NCI-H187 (cell line): Measurements from ENCODE around the gene DUOXA1.
A peak's percentile ranks its signal among the peaks of the same experiment; 100 is the strongest.

Experiments used
- DNase-seq, 2 experiments: peaks; one replicate each; lab custom pipeline; 2025; lab: John Stamatoyannopoulos, UW

Gene DUOXA1

DNA sequence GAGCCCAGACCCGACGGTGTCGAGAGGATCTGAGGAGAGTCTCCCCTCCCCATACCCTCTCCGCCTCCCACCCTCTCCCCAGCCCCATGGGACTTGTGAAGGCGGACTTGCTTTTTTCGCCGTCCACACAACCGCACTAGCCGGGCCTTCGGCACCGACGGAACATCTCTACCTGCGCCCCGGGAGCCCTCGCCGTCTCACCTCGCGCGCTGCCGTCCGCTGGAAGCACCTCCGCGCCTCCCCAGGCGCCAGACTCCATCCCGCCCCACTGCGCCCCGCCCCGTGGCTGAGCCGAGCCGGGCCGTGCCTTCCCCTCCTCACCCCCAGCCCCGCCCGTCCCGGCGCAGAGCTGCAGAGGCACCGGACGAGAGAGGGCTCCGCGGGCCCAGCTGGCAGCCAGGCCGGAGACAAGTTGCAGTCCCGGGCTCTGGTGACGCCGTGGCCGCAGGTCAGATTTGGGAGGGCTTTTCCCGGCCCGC is at the start of gene DUOXA1, which contains the start of gene DUOX1:
Gene DUOXA1 (minus strand): TSS at position 229 of the 479 bp plus-strand sequence. CDS start 6,865 bp downstream, outside the sequence.
Gene DUOX1 (plus strand): TSS at position 344 of the 479 bp plus-strand sequence. CDS start 1,973 bp downstream, outside the sequence.
- no peak for DNase-seq

GRCh38 chr15:45177285-45177684 is 47.6 kb upstream of the DUOXA1 start:
- DNase-seq = no peak

GRCh38 chr15:45174577-45174976 is 44.9 kb upstream of the DUOXA1 start:
- DNase-seq = no peak

DNA sequence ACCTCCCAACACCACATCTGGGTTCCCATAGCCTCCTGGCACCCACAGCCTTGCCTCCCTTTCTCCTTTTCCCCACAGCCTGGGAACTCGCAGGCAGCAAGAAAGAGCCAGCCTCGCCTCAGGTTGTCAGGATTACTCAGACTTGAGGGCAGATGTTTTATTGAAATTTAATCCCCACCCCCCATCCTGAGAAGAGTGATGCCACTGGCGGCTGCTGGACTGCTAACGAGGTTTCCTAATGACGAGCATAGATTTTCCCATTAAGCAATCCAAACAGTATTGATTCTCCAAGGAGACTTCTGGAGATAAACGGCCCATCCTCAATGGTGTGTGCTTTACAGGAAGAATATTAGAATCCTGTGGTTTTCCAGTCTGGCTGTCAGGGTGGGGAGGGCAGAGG is 44.4 kb upstream of the DUOXA1 start:
- no peak for DNase-seq

GRCh38 chr15:45171912-45172311 is 42.2 kb upstream of the DUOXA1 start:
- DNase-seq = no peak

- DNase-seq = no peak
Measured at GRCh38 chr15:45169608-45170480, 40.2 kb upstream of the DUOXA1 start.

GRCh38 chr15:45168751-45169551 is 39.3 kb upstream of the DUOXA1 start:
- no peak for DNase-seq

DNA sequence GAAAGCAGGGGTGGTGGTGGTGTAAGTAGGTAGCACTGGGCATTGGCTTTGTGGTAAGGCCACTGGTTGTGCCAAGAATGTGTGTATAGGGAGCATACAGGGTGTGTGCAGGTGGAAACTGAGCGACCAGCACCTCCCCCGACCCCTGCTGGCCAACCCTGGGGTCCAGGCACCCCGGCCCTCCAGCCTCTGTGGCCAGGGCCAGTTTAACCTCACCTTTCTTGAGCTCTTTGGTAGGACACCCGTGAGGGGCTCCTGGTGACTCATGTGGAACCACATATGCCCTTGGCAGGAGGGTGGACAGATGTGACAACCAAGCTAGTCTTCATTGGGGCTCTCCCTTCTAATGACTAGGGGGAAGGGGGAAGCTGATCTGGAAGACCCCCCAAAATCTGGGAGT is 38.6 kb upstream of the DUOXA1 start:
- DNase-seq = no peak

DNA sequence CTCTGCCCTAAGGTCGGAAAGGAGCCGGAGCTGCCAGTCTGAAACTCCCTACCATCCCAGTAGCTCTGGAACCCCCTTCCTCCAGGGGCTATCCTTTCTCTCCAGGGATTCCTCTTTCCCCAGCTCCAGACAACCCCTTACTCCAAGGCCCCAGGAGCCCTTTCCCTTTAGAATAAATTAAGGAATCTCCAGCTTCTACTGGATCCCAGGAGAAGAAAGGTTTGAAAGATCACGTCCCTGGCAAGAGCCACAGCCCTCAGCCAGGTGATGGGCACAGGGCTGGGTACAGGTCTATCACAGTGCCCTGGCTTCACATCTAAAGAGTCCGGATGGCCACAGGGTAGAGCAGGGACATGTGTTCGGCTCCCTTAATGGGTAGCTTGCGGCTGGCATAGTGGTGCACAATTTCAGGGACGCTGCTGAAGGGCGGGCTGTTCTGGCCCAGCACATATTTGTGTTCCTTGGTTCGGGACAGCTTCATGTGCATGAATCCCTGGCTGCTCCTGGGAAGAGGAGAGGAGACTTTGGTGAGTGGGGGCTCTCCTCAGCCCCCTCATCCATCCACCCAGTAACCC is 38.0 kb upstream of the DUOXA1 start:
- DNase-seq = no peak

- DNase-seq = peak; percentile 8 to 48
Measured at GRCh38 chr15:45166834-45167630, 37.4 kb upstream of the DUOXA1 start.

- DNase-seq = no peak
Measured at GRCh38 chr15:45165536-45165935, 35.9 kb upstream of the DUOXA1 start.

DNA sequence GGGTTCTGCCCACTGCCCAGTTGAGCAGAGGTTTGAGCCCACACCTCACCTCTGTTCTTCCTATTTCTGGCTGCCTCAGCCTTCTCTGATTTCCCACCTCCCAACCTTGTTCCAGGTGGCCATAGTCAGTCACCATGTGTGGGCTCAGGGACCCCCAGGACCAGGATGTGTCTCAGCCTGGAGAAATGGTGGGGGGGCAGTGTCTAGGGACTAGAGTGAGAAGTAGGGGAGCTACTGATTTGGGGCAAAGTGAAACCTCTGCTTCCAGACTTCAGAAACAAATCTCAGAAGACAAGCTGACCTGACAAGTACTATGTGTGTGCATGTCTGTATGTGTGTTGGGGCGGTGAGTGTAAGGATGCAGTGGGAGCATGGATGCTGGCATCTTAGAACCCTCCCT is 35.2 kb upstream of the DUOXA1 start:
- DNase-seq = no peak

DNA sequence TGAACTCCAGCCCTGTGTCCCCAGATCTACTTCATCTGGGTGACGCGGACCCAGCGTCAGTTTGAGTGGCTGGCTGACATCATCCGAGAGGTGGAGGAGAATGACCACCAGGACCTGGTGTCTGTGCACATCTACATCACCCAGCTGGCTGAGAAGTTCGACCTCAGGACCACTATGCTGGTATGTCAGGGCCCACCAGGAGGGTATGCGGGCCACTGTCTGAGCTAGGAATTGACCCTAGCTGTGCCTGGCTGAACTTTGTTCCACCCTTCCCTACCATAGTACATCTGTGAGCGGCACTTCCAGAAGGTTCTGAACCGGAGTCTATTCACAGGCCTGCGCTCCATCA is 33.8 kb upstream of the DUOXA1 start:
- no peak for DNase-seq

DNA sequence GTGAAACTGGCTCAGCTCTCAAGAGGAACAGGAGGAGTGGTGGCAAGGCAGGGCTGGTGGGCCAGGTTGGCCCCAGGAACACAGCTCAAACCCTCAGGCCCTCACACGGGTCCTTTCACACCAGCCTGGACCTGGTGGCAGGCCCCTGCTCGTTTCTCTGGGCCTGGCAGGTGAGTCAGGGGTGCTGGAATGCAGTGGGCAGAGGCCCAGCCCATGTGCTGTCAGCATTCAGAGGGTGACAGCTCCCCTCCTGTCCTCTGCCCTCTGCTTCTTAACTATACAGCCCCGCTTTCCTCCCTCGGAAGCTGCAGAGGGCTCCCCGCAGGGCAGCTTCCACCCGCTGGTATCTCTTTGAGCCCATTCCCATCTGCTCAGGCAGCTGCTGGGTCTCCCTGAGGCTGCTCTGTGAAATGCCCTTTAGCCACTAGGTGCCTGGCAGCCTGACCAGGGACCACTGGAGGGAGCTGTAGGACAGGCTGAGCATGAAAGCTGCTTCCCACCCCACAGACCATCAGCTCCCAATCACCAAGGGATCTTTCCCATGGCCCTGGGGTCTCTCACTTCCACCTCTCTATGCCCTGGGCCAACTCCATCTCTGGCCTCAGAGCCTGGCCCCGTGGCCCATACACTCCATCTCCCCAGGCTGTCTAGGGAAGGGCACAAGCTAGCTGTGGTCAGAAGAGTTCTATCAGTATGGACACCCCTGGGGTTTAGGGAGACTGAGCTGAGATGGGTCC is 33.3 kb upstream of the DUOXA1 start:
- peak in 1 of 2 experiments; percentile 22 for DNase-seq

DNA sequence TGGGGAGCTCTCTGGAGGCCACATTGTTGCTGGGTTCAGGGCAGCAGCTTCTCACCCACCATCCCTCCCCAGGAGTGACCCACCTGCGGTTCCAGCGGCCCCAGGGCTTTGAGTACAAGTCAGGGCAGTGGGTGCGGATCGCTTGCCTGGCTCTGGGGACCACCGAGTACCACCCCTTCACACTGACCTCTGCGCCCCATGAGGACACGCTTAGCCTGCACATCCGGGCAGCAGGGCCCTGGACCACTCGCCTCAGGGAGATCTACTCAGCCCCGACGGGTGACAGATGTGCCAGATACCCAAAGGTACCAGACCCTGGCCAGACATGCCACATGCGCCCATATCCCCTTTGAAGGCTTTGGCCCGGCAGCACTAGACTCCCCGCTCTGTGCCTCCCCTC is 32.0 kb upstream of the DUOXA1 start:
- DNase-seq = no peak

DNA sequence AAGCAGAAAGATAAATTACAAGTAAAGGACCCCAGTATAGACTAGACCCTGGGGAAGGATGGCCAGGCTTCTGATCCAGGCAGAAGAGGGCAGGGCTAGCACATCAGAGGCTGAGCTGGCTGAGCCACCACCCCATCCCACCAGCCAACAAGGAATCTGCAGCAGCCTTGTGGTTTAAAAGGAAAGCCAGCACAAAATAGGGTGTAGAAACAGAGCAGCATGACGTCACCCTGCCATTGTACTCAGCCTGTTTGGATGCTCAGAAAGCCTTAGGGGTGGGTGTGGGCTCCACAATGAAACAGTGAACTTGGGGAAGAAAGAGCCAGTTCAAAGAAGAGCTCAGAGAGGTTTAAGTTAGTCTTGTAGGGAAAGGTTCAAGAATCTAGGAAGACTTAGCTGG is 28.3 kb upstream of the DUOXA1 start:
- DNase-seq = no peak

DNA sequence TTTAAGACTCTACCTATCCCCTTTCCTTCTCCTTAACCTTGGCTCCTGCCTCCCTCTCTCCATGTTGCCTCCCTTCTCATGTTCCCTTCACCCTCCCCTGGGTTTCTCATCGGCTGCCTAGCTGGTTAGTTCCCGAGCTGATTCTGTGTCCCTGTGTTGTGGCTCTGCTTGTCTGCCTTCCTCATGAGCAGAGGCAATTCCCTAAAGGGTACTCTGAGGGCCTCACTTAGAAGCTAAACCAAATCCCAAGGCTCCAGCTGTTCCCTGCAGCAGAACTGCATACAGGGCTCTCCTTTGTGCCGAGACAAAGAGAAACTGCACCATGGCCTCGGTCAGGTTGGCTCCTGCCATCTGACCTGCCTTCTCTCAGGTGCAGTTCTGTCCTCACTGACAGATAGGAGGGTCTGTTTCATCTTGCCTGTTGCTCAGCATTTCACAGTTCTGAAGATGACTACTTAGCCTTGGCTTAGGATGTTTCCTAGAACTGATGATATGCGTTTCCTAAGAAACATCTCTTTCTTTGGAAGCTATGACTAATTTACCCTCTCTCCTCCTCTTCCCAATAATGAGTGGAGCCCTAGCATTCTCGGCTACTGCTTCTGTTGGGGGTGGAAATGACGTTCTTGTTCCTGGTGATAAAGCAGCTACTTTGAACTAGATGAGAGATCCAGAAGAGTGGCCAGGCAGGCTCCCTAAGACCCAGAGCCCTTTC is 27.2 kb upstream of the DUOXA1 start:
- no peak for DNase-seq

DNA sequence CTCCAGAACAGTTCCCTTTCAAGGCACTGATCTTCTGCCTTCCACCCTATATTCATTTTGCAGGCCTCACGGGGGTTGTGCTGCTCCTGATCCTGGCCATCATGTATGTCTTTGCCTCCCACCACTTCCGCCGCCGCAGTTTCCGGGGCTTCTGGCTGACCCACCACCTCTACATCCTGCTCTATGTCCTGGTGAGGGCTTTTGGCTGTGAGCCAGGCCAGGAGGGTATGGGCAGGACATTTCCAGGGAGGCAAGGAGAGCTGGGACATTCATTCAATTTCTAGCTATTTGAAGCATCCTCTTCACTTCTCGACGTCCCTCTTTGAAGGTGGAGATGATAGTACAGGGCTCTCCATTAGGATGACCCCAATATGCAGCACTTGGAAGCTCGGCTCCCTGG is 26.1 kb upstream of the DUOXA1 start:
- no peak for DNase-seq

DNA sequence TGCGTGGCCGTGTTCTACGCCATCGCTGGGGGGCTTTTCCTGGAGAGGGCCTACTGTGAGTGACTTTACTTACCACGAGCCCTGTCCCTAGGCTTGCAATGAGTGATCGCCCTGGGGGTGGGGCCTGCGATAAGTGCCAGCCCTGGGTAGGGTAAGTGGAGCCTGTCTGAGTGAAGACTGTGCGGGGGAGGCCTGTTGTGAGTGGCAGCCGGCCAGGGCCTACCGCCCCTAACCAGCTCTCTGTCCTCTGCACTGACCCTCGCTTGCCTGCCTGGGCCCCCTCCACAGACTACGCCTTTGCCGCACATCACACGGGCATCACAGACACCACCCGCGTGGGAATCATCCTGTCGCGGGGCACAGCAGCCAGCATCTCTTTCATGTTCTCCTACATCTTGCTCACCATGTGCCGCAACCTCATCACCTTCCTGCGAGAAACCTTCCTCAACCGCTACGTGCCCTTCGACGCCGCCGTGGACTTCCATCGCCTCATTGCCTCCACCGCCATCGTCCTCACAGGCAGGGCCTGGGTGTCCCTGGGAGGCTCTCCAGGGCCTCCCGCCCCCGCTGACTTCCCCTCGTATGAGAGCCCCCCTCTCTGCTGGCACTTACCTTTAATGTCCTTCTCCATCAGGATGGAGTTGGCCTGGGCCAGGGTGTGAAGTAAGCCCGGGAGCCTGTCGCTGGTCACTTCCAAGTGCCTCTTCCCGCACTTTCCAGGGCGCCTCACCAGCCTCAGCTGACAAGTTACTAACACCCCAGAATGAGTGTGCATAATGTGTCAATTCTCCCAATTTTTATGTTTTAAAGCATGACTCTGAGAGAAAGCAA is 22.5 kb upstream of the DUOXA1 start:
- DNase-seq = no peak
